ENCODE data around the gene LRRN4.

The LRRN4 gene

DNA sequence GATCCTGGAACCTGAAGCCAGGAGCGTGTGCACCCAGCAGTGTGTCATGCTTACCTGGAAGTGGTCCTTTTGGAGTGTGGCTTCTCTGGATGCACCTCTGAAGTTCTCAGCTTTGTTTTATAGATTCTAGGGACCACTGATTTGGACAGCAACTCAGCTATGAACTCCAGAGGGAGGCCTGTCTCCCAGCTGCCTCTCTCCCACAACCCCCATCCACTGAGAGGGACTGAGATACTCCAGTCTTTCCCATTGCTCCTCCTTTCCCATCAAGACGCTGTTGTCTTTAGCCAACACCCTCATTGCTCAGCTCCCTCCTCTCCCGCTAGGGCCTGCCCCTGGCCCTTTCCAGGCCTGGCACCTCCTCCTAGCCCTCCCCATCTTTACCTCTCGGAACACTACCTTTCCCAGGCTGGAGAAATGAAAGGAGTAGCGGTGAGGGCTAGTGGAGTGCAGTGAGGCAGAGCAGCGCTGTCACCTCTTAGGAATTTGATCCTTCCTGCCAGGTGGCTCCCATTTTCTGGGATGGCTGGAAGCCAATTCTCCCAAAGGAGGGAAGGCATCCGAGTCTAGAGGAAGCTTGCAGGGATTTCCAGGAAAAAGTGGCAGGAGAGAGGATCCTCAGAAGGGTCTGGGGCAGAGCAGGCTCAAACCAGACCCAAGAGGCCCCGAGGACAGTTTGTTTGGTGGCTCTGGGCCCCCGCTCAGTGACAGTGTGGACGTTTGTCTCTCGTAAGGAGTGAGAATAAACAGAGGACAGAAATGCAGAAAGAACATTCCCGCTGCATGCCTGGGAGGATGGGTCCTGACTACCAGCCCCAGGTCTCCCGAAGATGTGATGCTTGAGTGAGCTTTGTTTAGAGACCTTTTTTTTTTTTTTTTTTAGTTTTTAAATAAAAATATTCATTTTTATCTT, at the start of gene LRRN4:
LRRN4 (minus strand) TSS at position 285 of the 913 bp plus-strand sequence. CDS start 1,261 bp downstream, outside the sequence.
- no peak for DNase-seq (ENCODE audit: low read depth)

DNA sequence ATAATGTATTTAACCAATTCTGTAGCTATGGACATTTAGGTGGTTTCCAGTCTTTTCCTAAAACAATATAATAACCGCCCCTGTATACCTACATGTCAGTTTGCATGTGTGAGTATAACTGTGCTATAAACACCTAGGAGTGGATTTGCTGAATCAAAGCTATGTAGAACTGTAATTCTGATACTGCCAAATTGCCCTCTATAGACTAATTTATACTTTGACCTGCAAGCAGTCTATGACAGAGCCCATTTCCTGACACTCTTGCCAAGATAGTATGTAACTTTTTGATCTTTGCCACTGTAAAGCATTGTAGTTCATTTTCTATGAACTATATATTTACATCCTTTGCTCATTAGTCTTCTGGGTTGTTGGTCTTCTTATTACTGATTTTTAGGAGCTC, 49.4 kb upstream of the LRRN4 start:
- no peak for DNase-seq (ENCODE audit: low read depth)

DNA sequence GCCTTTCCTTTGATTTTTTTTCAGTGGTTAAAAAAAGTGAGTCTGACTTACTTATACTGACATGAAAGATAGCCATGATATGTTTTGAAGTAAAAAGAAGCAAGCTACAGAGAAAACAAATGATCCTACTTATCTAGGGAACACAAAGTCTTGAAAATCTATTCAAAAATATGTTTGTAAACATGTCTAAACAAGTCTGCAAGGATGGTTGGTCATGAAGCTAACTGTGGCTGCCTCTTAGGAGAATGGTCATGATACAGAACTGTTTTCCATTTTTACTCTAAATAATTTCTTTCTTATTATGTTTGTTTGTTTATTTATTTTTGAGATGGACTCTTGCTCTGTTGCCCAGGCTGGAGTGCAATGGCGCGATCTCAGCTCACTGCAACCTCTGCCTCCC, 47.5 kb upstream of the LRRN4 start:
- no peak for DNase-seq (ENCODE audit: low read depth)

DNA sequence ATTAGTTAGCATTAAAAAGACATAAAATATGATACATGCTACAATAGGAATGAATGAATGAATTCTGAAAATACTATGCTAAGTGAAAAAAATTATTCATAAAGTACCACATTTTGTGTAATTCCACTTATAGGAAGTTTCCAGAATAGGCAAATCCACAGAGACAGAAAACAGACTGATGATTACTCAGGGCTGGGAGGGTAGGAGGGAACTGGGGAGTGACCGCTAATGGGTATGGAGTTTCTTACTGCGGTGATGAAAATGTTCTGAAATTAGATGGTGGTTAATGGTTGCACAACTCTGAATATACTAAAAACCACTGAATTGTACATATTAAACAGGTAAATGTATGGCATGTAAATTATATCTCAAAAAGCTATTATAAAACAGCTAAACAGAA, 46.4 kb upstream of the LRRN4 start:
- no peak for DNase-seq (ENCODE audit: low read depth)

DNA sequence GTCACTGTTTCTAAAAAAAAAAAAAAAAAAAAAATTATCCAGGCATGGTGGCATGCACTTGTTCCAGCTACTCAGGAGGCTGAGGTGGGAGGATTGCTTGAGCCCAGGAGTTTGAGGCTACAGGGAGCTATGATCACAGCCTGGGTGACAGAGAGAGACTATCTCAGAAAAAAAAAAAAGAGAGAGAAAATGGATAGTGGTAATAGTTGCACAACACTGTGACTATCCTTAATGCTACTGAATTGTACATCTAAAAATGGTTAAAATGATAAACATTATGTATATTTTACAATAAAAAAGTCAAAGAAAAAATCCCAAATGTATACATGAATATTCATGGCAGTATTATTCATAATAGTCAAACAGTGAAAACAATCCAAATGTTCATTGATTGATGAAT, 46.0 kb upstream of the LRRN4 start:
- DNase-seq (ENCODE audit: low read depth) = no peak

DNA sequence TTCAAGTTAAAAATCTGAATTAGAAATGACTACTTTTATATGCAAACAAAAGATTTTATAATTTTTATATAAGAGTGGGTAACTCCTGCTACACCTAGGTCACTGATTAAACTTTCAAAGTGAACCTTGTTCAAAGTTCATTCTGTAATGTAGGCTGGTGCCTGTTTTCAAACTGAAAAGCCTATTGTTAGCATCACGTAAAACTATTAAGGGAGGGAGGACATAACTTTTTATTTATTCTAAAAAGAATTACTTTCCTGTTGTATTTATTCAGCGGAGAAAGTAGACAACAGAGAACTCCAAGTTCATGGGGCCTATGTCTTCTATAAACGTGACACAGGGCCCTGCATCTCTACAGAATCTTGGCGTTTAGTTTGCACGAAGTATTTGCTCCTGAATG, 41.5 kb upstream of the LRRN4 start:
- DNase-seq (ENCODE audit: low read depth) = no peak

DNA sequence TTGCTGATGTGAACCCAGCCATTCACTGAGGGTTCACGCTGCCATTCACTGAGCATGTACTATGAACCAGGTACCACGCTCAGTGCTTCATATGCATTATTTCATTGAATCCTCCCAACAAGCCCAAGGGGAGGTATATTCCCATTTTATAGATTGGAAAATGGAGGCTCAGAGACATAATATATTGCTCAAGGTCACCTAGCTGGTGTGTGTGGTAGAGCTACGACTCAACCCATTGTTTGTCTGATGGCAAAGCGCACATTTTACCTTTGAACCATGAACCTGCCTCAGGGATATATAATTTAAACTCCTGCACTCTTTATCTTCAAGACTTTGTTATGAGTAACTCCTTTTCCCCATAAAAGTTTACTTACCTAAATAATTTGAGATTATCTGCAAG, 40.7 kb upstream of the LRRN4 start:
- no peak for DNase-seq (ENCODE audit: low read depth)

DNA sequence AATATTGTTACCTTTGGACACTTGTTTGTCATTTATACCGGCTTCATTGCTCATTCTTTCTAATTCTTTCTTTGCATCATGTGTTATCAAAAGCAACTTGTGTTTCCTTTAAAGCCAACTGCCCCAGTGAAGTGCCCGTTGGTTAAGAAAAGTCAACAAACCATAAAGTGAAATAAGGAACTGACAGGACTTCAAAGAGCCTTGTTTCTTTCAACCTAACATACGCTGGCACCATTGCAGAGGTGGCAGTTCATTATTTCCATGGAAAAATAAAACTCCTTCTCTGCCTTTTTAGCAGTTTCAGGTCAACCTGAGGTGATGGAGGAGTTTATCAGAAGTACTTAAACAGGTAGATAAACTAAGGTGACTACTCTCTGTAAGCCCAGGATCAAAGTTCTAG, 40.2 kb upstream of the LRRN4 start:
- DNase-seq (ENCODE audit: low read depth) = no peak

DNA sequence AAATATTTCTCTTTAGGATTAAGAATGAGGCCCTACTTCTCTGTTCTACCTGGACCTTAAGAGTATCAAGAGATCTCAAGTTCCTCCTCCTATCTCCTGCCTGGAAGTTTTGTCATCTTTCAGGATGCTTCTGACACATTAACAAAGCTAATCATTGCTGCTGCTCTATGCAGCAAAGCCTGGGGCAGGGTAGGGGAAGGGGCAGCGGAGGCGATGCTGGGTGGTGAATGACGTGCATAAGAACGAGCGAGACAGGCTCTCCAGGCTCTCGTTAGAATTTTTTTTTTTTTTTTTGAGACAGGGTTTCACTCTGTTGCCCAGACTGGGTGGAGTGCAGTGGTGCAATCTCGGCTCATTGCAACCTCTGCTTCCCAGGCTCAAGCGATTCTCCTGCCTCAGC, 37.8 kb upstream of the LRRN4 start:
- DNase-seq (ENCODE audit: low read depth) = no peak

DNA sequence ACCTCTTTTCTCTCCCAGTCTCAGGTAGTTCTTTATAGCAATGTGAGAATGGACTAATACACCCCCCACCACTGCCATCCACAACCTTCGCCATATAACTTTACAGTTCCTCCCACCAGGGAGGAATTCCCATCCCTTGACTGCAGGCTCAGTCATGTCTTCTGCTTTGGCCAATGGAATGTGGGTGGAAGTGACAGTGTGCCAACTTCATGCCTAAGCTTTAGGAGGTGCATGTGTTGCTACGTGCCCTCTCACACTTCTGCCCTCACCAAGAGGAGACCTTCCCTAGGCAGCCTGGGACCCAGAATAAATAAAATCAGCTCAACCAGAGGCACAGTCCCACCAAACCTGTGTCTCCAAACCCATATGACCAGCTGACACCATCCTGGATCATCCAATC, 33.0 kb upstream of the LRRN4 start:
- no peak for DNase-seq (ENCODE audit: low read depth)

DNA sequence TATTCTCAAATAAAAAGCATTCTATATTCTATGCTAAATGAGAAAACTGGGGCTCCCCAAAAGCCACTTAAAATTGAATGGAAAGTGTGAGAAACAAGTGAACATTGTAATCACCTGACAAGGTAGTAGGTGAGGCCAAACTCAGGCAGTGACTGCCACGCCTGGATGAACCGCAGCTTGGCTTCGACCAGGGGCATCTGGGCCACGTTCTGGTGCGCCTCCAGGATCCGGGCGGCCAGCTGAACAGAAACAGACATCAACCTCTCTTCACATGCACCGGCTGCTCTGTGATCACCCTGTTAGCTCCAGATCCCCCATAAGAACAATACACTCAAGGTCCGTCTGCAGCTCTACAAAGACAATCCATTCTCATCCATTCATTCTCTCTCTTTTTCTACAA, 30.1 kb upstream of the LRRN4 start:
- DNase-seq (ENCODE audit: low read depth) = no peak

DNA sequence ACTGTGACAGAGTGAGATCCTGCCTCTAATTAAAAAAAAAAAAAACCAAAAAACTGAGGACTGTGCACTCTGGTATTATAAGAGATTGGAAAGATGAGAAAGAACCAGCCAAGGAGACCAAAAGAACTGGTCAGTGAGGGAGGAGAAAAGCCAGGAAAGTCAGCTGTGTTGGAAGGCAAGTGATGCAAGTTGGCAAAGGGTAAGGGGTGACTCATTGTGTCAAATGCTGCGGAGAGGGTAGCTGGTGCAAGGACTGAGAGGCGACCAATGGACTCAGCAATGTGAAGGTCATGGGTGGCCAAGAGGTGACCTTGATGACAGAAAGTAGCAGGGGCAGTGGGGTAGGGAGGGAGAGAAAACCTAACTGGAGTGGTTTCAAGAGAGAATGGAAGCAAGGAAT, 27.4 kb upstream of the LRRN4 start:
- DNase-seq (ENCODE audit: low read depth) = no peak

DNA sequence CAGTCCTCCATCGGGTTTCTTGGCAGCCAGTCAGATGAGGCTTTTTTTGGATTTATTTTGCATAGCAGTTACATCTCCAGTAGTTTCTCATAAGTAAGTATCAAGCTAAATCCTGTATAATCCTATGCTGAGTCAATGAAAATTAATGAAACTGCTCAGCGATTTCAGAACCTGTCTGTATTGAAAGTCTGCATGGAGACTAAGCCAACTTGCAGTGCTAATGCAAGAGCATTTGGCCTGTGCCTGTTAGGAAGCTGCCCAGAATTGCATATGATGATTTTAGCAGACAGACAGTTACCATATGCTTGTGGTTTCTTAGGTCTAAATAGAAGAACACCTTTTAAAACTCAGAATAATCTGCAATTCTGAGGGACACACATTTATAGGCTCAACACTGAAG, 25.2 kb upstream of the LRRN4 start:
- no peak for DNase-seq (ENCODE audit: low read depth)

DNA sequence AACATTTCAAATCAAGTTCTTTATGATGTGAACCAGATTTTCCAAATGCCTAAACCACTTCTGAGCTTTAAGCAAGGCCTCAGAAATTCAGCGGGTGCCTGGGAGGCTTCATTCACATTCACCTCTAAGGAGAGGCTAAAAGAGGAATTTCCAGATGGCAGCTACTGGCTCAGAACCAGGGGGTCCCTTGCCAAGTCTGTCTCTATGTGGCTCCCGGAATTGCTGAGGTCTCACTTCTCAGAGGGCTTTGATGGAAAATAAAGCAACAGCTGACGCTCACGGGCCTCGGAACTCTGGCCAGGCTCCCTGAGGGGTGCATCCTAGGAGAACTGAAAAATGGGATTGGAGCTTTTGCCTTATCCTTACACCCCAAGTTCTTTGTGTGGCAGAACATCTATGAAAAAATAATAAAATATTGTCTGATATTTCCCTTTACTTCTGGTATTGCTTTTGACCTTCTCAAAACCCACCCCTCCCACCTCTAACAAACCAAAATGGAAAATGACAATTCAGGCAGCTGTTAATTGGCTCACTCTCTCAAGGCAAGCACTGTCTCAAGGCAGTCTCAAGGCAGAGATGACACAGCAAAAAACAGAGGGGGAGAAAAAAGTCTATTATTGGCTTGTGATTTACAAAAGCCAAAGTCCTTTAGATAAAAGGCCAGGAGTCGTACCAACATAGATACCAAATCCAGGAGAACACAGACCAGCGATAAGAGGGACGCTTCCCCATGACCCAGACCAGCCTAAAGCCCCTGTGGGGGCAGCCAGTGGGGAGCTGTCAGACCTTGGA, 21.8 kb upstream of the LRRN4 start:
- DNase-seq (ENCODE audit: low read depth) = no peak

DNA sequence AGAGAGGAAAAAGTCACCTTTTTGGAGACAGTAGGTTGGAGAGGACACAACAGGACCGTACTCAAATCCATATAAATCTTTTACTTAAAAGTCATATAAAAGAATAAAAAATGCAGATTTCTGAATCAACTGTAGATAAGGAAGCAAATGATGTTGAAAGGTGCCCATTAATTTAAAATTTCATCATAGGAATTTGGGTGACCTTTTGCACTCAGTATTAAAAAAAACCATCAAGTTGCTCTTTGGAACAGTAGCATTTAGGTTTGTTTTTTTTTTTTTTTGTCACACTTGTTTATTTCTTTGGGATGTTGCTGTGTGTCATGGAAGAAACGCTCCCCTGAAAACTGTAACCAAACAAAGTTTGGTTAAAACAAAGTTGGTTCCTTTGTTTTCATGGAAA, 20.9 kb upstream of the LRRN4 start:
- no peak for DNase-seq (ENCODE audit: low read depth)

DNA sequence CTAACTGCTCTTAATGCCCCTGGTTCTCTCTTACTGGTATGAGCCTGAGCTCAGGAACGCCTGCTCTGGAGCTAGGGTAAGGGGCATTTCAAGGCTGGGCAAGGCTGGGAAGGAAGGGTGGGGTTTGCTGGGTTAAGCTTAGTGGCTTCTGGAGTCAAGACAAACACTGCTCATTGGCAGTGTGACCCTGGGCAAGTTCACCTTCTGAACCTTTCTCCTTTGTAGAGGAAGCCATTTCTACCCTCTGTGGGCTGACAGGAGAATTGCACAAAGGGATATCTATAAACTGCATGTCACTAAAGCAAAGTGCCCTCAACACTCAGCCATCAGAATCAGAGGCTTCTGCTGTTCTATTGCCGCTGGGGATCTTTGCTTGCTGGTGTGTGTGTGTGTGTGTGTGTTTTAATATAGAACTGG, 20.3 kb upstream of the LRRN4 start:
- DNase-seq (ENCODE audit: low read depth) = no peak

DNA sequence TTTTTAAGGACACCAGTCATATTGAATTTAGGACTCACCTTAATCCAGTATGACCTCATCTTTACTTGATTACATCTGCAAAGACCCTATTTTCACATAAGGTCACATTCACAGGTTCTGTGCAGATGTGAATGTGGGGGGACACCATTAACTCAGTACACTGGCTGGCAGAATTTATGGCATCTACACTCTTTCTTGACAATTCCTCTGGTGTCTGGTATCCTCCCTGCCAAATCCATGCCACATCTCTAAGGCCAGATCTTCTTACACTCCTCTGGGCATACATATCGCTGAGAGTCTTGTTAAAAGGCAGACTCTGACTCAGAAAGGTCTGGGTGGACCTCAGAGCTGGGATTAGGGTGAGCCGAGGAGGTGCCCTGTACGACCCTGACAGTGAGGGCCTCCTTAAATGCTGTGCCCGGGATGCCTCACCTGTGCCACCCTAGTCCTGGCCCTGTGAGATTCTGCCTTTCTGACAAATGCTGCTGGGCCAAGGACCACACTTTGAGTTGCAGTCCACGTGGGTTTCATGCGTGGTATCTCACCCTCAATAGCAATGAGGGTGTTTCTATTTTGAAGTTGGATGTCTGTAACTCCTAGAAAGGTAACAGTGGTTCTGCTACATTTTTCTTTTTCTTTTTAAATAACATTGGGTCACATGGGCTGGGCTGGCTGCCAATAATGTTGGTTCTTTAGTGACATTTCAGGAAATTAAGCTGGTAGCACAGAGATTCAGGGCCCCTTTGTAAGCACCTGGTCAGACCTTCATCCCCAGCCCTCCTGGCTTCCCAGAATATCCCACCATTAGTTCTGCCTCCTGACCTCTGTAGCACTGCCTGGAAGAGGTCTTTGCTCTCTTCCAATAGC, 17.2 kb upstream of the LRRN4 start:
- no peak for DNase-seq (ENCODE audit: low read depth)

DNA sequence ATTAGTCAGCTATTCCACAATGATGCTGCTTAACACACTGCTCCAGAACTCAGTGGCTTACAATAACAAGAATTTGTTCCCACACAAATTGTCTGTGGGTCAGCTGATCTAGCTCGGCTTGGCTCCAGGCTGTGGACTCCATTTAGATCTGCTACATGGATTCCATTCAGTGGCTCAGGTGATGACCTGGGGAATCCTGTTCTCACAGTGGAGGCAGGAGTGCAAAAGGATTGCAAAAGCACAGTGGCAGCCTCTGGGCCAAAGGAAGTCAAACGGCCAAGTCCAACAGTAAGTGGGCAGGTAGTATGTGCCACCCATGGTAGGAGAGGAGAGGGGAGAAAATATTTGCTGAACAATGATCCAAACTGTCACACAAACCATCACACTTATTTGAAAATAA, 15.8 kb upstream of the LRRN4 start:
- DNase-seq (ENCODE audit: low read depth) = no peak

DNA sequence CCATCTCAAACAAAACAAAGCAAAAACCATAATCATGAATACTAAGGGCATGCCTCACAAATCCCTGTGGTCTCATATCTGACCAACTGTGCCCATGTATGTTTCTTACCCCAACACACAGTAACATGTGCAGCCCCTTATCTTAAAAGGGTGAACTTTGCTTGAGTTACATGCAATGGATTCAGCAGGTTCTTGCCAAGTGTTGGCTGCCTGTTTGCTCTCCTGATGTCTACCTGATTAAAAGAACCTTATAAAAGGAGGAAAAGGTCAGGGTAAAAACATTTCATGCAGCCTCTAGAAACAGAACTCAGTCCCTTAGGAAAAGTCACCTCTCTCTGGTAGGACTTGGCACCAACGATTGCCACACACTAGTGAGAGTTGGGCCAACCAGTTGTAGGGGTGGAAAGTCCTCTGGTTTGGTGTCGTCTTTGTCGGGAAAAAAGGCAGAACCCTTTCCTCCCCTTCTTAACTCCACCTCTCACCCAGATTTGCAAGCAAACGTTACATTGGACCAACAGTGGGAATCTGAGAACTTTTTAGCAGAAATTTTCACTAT, 14.0 kb upstream of the LRRN4 start:
- no peak for DNase-seq (ENCODE audit: low read depth)

DNA sequence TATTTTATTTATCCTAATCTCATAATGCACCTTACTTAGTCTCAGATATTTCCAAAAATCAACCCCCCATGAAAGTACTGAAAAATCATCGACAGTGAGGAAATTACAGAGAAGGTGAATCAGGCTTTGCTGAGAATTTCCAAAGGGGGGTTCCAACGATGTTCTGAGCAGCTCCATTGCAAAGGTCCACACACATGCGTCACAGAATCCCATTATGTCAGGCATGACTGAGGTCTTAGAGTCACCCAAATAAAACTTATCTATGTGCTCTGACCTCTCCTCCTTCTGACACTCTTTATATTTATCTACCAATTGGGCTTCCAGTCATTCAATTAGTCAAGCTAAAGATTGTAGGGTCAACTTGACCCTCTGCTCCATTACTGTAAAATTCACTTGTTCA, 12.7 kb upstream of the LRRN4 start:
- no peak for DNase-seq (ENCODE audit: low read depth)

DNA sequence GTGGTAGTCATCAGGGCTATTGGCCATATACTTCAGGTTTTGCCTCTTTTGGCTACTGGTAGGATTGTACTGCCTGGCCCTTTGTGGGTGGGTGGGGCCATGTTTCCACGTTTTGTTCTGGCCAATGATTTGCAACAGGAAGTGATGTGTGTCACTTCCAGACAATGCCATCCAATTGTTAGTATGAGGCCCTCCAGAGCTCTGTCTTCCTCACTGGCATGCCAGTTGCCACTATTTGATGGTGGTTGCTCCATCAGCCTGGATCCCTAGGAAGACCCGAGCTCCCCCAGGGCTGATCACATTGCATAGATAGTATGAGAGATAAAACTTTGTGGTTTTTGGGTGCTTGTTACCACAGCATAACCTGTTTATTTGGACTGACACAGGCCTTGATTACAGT, 7.7 kb upstream of the LRRN4 start:
- DNase-seq (ENCODE audit: low read depth) = no peak

DNA sequence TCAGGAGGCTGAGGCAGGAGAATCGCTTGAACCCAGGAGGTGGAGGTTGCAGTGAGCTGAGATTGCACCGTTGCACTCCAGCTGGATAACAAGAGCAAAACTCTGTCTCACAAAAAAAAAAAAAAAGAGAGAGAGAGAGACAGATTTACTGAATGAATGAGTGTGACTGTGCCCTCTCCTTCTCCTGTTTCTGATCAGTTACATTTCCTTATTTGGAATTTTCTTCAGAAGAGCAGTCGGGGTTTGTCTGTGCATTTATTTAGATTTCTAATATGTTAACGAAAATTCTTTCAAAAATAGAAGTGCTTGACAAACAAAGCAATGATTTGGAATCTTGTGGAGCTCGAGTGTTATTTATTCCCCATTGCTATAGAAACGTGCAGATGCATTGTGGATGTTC, 6.4 kb upstream of the LRRN4 start:
- DNase-seq (ENCODE audit: low read depth) = no peak
